ENCODE measurements around the gene DHRSX.

Gene DHRSX

GRCh38 chrX:2449135-2449886 is 51.5 kb downstream of the DHRSX start:
- DNase-seq (ENCODE audit: low read depth, low spot score), result no peak
- Histone ChIP-seq H3K27ac (no peak overlapping the region), H3K4me3 (no peak overlapping the region), H3K9me3 (ENCODE audit: low read depth, low read length) (no peaks in the 10 kb centered on the region), H3K36me3 (ENCODE audit: insufficient read depth, low read length) (no peaks in the 10 kb centered on the region), H3K9ac (ENCODE audit: insufficient read length) (no peak overlapping the region)
- no peak for TF ChIP-seq EZH2 (IDR thresholded peaks at IDR 0.05)
- TF ChIP-seq POLR2AphosphoS5 (IDR thresholded peaks at IDR 0.05; ENCODE audit: borderline replicate concordance, low read depth, low read length), result no peak
- no peak for TF ChIP-seq FOXP2 (optimal IDR thresholded peaks at IDR 0.05; ENCODE audit: control extremely low read depth, extremely low read length, insufficient read depth)

- no peak overlapping the region for H3K4me3 ChIP-seq
- H3K36me3 ChIP-seq (ENCODE audit: insufficient read depth, low read length), result no peaks in the 10 kb centered on the region
- no peak for TF ChIP-seq FOXP2 (optimal IDR thresholded peaks at IDR 0.05; ENCODE audit: control extremely low read depth, extremely low read length, insufficient read depth)
- TF ChIP-seq POLR2AphosphoS5 (IDR thresholded peaks at IDR 0.05; ENCODE audit: borderline replicate concordance, low read depth, low read length), result no peak
- TF ChIP-seq EZH2 (IDR thresholded peaks at IDR 0.05), result no peak
- H3K27ac ChIP-seq, result no peak overlapping the region
- H3K9ac ChIP-seq (ENCODE audit: insufficient read length), result no peak overlapping the region
- H3K9me3 ChIP-seq (ENCODE audit: low read depth, low read length), result no peaks in the 10 kb centered on the region
- no peak for DNase-seq (ENCODE audit: low read depth, low spot score)
Observed at GRCh38 chrX:2447484-2447883, 53.3 kb downstream of the DHRSX start.

- no peak overlapping the region for H3K4me3 ChIP-seq
- no peak overlapping the region for H3K27ac ChIP-seq
- TF ChIP-seq POLR2AphosphoS5 (IDR thresholded peaks at IDR 0.05; ENCODE audit: borderline replicate concordance, low read depth, low read length) (no peak), FOXP2 (optimal IDR thresholded peaks at IDR 0.05; ENCODE audit: control extremely low read depth, extremely low read length, insufficient read depth) (no peak), EZH2 (IDR thresholded peaks at IDR 0.05) (no peak)
- H3K36me3 ChIP-seq (ENCODE audit: insufficient read depth, low read length), result no peaks in the 10 kb centered on the region
- H3K9me3 ChIP-seq (ENCODE audit: low read depth, low read length), result no peaks in the 10 kb centered on the region
- DNase-seq (ENCODE audit: low read depth, low spot score), result no peak
- no peak overlapping the region for H3K9ac ChIP-seq (ENCODE audit: insufficient read length)
Observed at GRCh38 chrX:2446815-2447214, 54.0 kb downstream of the DHRSX start.

- Histone ChIP-seq H3K9ac (ENCODE audit: insufficient read length) (no peak overlapping the region), H3K36me3 (ENCODE audit: insufficient read depth, low read length) (no peaks in the 10 kb centered on the region; the same call in 1 of the 2 replicates), H3K4me3 (no peak overlapping the region), H3K27ac (no peak overlapping the region), H3K9me3 (ENCODE audit: low read depth, low read length) (no peaks in the 10 kb centered on the region)
- DNase-seq (ENCODE audit: low read depth, low spot score), result no peak
- TF ChIP-seq FOXP2 (optimal IDR thresholded peaks at IDR 0.05; ENCODE audit: control extremely low read depth, extremely low read length, insufficient read depth), result no peak
- TF ChIP-seq EZH2 (IDR thresholded peaks at IDR 0.05), result no peak
- TF ChIP-seq POLR2AphosphoS5 (IDR thresholded peaks at IDR 0.05; ENCODE audit: borderline replicate concordance, low read depth, low read length), result no peak
Observed at GRCh38 chrX:2445662-2446623, 54.8 kb downstream of the DHRSX start.

GRCh38 chrX:2442694-2443093 is 58.1 kb downstream of the DHRSX start:
- no peak for DNase-seq (ENCODE audit: low read depth, low spot score)
- Histone ChIP-seq H3K9ac (ENCODE audit: insufficient read length) (no peak overlapping the region), H3K4me3 (no peak overlapping the region), H3K9me3 (ENCODE audit: low read depth, low read length) (no peaks in the 10 kb centered on the region), H3K27ac (no peak overlapping the region), H3K36me3 (ENCODE audit: insufficient read depth, low read length) (no peaks in the 10 kb centered on the region; the same call in 1 of the 2 replicates)
- TF ChIP-seq POLR2AphosphoS5 (IDR thresholded peaks at IDR 0.05; ENCODE audit: borderline replicate concordance, low read depth, low read length) (no peak), EZH2 (IDR thresholded peaks at IDR 0.05) (no peak), FOXP2 (optimal IDR thresholded peaks at IDR 0.05; ENCODE audit: control extremely low read depth, extremely low read length, insufficient read depth) (no peak)

GRCh38 chrX:2441466-2441865 is 59.3 kb downstream of the DHRSX start:
- Histone ChIP-seq H3K27ac (no peak overlapping the region), H3K36me3 (ENCODE audit: insufficient read depth, low read length) (no peaks in the 10 kb centered on the region; the same call in 1 of the 2 replicates), H3K4me3 (no peak overlapping the region), H3K9me3 (ENCODE audit: low read depth, low read length) (no peaks in the 10 kb centered on the region), H3K9ac (ENCODE audit: insufficient read length) (no peak overlapping the region)
- no peak for TF ChIP-seq EZH2 (IDR thresholded peaks at IDR 0.05)
- TF ChIP-seq FOXP2 (optimal IDR thresholded peaks at IDR 0.05; ENCODE audit: control extremely low read depth, extremely low read length, insufficient read depth), result no peak
- no peak for TF ChIP-seq POLR2AphosphoS5 (IDR thresholded peaks at IDR 0.05; ENCODE audit: borderline replicate concordance, low read depth, low read length)
- no peak for DNase-seq (ENCODE audit: low read depth, low spot score)

GRCh38 chrX:2439613-2440012 is 61.2 kb downstream of the DHRSX start:
- Histone ChIP-seq H3K27ac (no peak overlapping the region), H3K4me3 (no peak overlapping the region), H3K9me3 (ENCODE audit: low read depth, low read length) (no peaks in the 10 kb centered on the region), H3K9ac (ENCODE audit: insufficient read length) (no peak overlapping the region), H3K36me3 (ENCODE audit: insufficient read depth, low read length) (no peaks in the 10 kb centered on the region; the same call in 1 of the 2 replicates)
- no peak for DNase-seq (ENCODE audit: low read depth, low spot score)
- TF ChIP-seq EZH2 (IDR thresholded peaks at IDR 0.05) (no peak), FOXP2 (optimal IDR thresholded peaks at IDR 0.05; ENCODE audit: control extremely low read depth, extremely low read length, insufficient read depth) (no peak), POLR2AphosphoS5 (IDR thresholded peaks at IDR 0.05; ENCODE audit: borderline replicate concordance, low read depth, low read length) (no peak)

GRCh38 chrX:2435465-2435864 is 65.3 kb downstream of the DHRSX start:
- Histone ChIP-seq H3K9ac (ENCODE audit: insufficient read length) (no peak overlapping the region), H3K27ac (no peak overlapping the region), H3K4me3 (no peak overlapping the region), H3K36me3 (ENCODE audit: insufficient read depth, low read length) (no peaks in the 10 kb centered on the region; the same call in 1 of the 2 replicates), H3K9me3 (ENCODE audit: low read depth, low read length) (no peaks in the 10 kb centered on the region)
- no peak for DNase-seq (ENCODE audit: low read depth, low spot score)
- no peak for TF ChIP-seq FOXP2 (optimal IDR thresholded peaks at IDR 0.05; ENCODE audit: control extremely low read depth, extremely low read length, insufficient read depth)
- TF ChIP-seq EZH2 (IDR thresholded peaks at IDR 0.05), result no peak
- no peak for TF ChIP-seq POLR2AphosphoS5 (IDR thresholded peaks at IDR 0.05; ENCODE audit: borderline replicate concordance, low read depth, low read length)

Measured in SK-N-MC (cell line).